ENCODE results near the gene PBX3.

Gene PBX3

GRCh38 chr9:125963932-125964331 is 216.8 kb downstream of the PBX3 start:
- FAIRE-seq (no peak), DNase-seq (ENCODE audit: extremely low spot score, insufficient read length, low read depth) (no peak)

DNA sequence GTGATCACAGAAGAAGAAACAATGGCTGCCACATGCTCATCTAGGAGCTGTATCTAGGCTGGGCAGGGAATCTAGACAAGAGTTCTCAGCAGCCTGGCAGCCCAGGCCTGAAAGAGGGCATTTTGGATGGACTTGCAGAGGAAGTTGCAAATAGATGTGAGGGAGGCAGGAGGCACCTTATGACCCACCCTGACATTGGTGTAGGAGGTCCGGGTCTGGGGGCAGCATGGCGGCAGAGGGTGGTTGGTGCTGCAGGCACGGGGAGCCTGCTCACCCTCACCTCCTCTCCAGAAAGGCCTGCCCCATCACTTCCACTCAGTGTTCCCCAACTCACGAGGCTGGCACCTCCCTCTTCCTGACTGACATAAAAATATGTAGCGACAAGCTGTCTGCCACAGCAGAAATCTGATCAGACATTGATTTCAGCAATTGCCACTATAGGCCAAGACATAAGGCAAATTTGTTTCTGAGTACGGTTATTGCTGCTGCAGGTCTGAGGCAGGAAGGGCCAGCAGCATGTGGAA is 217.6 kb downstream of the PBX3 start:
- no peak for DNase-seq (ENCODE audit: extremely low spot score, insufficient read length, low read depth)
- no peak for FAIRE-seq

- no peak for FAIRE-seq
- no peak for DNase-seq (ENCODE audit: extremely low spot score, insufficient read length, low read depth)
Measured at GRCh38 chr9:125965477-125965876, 218.3 kb downstream of the PBX3 start.

GRCh38 chr9:125966466-125966865 is 219.3 kb downstream of the PBX3 start:
- no peak for FAIRE-seq

GRCh38 chr9:125966959-125967711 is 220.0 kb downstream of the PBX3 start:
- DNase-seq (ENCODE audit: extremely low spot score, insufficient read length, low read depth) (no peak), FAIRE-seq (no peak)

More at GRCh38 chr9:125966466-125966865, 219.3 kb downstream of the PBX3 start:
- no peak for DNase-seq (ENCODE audit: extremely low spot score, insufficient read length, low read depth)

DNA sequence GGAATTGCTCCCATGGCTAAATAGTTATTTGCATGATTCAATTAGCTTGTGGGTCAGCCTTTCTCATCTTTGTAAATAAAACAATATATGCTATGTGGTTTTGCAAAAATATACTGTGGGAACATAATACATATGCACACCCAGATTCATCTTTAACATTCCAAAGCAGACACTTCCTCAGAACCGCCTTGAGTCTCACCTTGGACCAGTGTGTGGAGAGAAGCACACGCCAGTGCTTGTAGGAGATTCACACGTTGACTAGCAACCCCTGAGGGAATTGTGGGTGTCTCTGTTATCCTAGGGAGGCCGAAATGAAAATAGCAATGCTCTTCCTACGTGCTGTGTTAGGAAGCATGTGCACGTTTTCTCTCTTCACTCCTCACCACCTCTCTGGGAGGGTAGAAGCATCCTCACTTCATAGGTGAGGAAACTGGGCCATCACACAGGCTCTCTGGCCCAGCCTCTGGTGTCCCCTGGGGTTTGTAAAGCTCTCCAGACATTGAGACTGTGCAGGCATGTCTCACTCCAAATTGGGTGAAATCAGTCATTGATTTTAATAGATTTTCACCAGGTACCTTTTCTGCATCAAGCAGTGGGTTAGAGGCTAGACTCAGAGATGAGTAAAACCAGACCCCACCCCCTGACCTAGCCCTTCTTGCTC is 221.7 kb downstream of the PBX3 start:
- FAIRE-seq (no peak), DNase-seq (ENCODE audit: extremely low spot score, insufficient read length, low read depth) (no peak)

GRCh38 chr9:125969462-125969861 is 222.3 kb downstream of the PBX3 start:
- FAIRE-seq, result no peak
- DNase-seq (ENCODE audit: extremely low spot score, insufficient read length, low read depth), result no peak

GRCh38 chr9:125969868-125970267 is 222.7 kb downstream of the PBX3 start:
- FAIRE-seq, result no peak
- no peak for DNase-seq (ENCODE audit: extremely low spot score, insufficient read length, low read depth)

DNA sequence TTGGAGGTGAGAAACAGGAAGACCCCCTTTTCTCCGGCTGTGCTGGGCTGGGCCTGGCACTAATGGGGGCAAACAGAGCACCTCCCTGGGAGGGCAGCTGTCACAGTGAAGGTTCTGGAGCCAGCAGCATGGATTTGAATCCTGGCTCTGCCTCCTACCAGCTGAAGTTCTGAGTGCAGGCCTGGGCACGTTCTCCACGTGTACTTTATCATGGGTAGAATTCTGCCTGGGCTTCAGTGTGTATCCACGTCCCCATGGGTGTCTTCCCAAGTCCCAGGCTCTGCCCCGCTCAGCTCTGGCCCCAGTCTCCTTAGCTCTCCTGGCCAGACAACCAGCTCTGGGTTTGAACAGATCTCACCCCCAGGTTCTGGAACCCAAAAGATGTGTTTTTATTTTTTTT is 223.2 kb downstream of the PBX3 start:
- DNase-seq (ENCODE audit: extremely low spot score, insufficient read length, low read depth) (no peak), FAIRE-seq (no peak)

GRCh38 chr9:125971050-125971449 is 223.9 kb downstream of the PBX3 start:
- DNase-seq (ENCODE audit: extremely low spot score, insufficient read length, low read depth), result no peak
- FAIRE-seq, result no peak

DNA sequence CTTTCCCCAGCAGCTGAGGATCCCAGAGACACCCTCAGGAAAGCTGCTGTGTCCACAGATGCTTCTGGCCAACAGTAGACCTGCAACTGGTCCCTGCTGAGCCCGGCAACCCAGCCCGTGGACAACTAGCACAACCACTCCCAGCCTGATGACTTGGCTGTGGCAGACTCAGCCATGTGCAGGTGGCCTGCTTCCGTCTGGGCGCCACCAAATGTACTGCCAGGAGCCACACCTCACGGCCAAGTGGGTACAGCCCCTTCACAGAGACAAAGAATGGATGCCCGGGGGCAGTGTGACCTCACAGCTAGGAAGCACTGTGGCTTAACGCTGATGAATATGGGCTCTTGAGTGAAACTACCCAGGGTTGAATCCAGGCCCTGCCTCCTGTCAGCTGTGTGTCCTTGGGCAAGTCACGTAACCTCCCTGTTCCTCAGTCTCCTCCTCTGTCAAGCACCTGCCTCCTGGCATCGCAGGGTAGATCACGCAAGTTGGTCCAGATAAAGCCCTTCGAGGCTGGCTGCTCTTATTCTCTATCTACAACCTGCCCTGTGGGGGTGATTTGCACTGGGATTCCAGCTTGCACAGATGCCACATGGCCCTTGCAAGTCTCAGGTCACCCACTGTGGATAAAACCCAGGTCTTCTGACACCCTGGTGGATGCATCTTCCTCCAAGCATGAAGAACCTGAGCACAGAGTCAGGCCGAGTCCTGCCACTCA is 225.0 kb downstream of the PBX3 start:
- FAIRE-seq (no peak), DNase-seq (ENCODE audit: extremely low spot score, insufficient read length, low read depth) (no peak)

DNA sequence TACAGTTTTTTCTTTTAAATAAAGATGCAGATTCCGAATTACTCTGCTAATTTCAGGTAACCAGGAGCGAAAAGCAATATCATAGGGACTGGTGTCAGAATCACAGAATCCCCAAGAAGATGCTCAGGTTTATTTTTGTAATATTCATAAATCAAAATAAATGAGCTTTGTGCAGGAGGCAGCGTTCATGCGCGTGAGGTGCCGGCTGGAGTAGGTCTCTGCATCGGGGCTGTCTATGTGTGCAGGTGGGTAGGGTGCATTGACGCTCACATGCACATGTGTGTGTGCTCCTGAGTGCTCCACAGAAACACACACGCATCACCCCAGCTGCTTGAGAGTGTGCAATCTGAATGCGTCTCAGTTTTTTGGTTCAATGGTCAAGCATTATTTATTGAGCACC is 226.4 kb downstream of the PBX3 start:
- DNase-seq (ENCODE audit: extremely low spot score, insufficient read length, low read depth), result no peak
- no peak for FAIRE-seq

DNA sequence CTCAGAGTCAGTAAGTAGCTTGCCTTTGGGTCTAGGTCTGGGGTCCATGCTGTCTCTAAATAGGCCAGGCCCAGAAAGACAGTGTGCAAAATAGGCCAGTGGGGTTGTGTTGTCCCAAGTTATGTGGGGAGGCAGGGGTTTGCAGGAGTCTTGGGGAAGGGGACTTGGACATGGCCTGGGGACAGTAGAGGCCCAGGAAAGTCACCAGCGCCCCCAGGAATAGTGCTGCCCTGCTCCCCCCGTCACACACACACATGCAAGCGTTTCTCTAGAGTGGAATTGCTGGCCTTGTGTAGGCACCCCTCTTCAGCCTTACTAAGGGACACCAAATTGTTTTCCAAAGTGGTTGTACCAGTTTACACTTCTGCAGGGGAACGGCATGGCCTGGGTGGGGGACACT is 227.5 kb downstream of the PBX3 start:
- FAIRE-seq (no peak), DNase-seq (ENCODE audit: extremely low spot score, insufficient read length, low read depth) (no peak)

- FAIRE-seq, result no peak
Measured at GRCh38 chr9:125977223-125977622, 230.1 kb downstream of the PBX3 start.

DNA sequence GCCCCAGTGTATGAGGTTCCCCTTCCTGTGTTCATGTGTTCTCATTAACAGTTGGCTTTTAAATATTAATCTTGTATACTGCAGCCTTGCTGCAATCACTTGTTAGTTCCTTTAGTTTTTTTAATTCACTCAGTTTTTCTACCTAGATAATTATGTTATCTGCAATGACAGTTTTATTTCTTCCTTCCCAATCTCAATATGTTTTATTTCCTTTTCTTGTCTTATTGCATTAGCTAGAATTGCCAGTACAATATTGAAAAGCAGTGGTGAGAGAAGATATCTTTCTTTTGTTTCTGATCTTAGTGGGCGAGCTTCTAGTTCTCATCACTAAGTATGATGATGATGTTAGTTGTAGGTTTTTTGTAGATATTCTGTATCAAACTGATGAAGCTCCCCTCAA is 232.2 kb downstream of the PBX3 start:
- no peak for FAIRE-seq
- DNase-seq (ENCODE audit: extremely low spot score, insufficient read length, low read depth), result no peak

More at GRCh38 chr9:125977223-125977622, 230.1 kb downstream of the PBX3 start:
- DNase-seq (ENCODE audit: extremely low spot score, insufficient read length, low read depth), result no peak

DNA sequence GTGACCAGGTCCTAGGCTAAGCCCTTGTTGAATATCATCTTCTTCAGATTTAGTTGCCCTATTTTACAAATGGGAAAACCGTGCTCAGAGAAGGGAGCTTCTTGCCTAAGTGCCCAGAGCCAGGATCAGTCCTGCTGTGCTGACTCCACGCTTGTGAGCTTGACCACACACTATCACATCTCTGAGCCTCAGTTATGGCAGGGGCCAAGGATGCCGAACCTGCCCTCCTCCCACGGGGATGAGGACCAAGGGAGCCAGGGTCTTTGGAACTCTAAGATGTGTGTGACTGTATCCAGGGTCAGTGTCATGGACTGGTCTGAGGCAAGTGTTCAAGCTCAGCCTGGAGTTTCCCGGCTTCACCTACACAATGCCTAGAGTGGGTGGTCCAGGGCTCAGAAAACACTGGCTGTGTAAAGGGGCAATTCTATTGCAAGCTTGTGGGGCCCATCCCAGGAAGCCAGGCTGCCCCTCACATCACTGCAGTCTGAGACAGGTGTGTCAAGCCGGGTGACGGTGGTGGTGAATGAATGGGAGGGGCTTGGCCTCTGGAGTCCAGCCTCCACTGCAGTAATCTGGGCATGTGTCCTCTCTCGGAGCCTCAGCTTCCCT is 235.7 kb downstream of the PBX3 start:
- FAIRE-seq, result no peak
- no peak for DNase-seq (ENCODE audit: extremely low spot score, insufficient read length, low read depth)

- DNase-seq (ENCODE audit: extremely low spot score, insufficient read length, low read depth), result no peak
- no peak for FAIRE-seq
Measured at GRCh38 chr9:125983681-125984080, 236.5 kb downstream of the PBX3 start.

- FAIRE-seq (no peak), DNase-seq (ENCODE audit: extremely low spot score, insufficient read length, low read depth) (no peak)
Measured at GRCh38 chr9:125984461-125984860, 237.3 kb downstream of the PBX3 start.

DNA sequence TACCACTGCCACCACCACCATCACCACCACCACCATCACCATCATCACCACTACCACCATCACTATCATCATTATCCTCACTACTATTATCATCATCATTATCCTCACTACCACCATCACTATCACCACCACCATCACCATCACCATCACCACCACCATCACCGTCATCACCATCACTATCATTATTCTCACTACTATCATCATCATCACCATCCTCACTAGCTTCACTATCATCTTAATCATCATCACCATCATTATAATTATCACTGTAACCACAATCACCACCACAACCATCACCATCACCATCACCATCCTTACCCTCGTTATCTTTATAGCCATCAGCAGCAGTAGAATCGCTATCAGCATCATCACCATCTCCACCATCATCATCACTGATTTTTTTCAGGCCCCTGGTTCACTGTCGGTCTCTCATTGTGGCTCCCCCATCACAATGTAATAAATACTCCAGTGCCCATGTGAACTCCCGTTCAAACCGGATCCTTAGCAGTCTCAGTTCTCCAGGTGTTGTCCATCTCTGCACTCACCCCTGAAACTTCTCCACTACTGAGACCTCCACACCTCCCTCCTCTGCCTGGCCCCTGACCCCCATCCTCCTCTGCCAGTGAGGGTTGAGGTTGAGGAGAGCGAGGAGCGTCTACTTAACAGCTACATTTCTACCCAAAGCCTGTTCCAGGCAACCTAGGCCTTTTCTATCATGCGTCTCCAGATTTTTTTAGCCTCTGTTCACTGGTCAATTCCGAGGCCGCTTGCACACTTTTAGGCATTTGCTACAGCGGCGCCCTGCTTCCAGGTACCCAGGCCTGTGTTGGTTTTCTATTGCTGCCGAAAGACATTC is 238.2 kb downstream of the PBX3 start:
- DNase-seq (ENCODE audit: extremely low spot score, insufficient read length, low read depth), result no peak
- FAIRE-seq, result no peak

All from GM18507 (cell line).